ENCODE data around the gene ABCG1.

Gene ABCG1

GRCh38 chr21:42223826-42224575 lies 5.1 kb downstream of the ABCG1 start:
- H3K4me3 ChIP-seq (ENCODE audit: low read depth, low read length), result no peak overlapping the region
- TF ChIP-seq CTCF (IDR thresholded peaks at IDR 0.05; ENCODE audit: low read depth, low read length), result no peak

- H3K4me3 ChIP-seq (ENCODE audit: low read depth, low read length), result no peak overlapping the region
- no peak for TF ChIP-seq CTCF (IDR thresholded peaks at IDR 0.05; ENCODE audit: low read depth, low read length)
These were observed 6.1 kb downstream of the ABCG1 start for GRCh38 chr21:42225042-42225441.

GRCh38 chr21:42225571-42226155 lies 6.7 kb downstream of the ABCG1 start:
- no peak overlapping the region for H3K4me3 ChIP-seq (ENCODE audit: low read depth, low read length)
- TF ChIP-seq CTCF (IDR thresholded peaks at IDR 0.05; ENCODE audit: low read depth, low read length), result no peak

GRCh38 chr21:42226626-42227025 lies 7.7 kb downstream of the ABCG1 start:
- no peak for TF ChIP-seq CTCF (IDR thresholded peaks at IDR 0.05; ENCODE audit: low read depth, low read length)
- H3K4me3 ChIP-seq (ENCODE audit: low read depth, low read length), result no peak overlapping the region

- no peak overlapping the region for H3K4me3 ChIP-seq (ENCODE audit: low read depth, low read length)
- no peak for TF ChIP-seq CTCF (IDR thresholded peaks at IDR 0.05; ENCODE audit: low read depth, low read length)
These were observed 9.2 kb downstream of the ABCG1 start for GRCh38 chr21:42227909-42228708.

DNA sequence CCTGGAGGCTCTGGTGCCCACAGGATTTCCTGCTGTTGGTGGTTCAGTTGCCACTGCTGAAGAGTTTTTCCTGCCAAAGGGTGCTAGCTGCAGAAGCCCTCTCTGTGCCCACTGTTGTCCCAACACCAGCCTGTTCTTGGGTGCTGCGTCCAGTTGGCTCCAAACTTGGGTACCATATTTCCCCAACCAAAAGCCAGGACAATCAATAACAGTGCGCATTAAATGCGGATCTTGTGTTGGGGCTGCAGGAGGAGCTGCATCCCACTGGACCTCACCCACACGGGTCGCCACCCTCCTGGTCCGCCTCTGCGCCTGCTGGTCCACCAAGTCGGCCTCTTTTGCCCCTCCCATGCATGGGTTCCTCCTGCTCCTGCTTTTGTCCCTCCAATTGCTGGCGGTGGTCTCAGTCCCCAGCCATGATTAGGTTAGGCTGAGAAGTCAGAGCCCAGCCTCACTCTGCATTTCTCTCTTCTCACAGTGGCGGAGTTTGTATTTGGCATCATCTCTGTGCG lies 9.8 kb downstream of the ABCG1 start:
- no peak for TF ChIP-seq CTCF (IDR thresholded peaks at IDR 0.05; ENCODE audit: low read depth, low read length)
- no peak overlapping the region for H3K4me3 ChIP-seq (ENCODE audit: low read depth, low read length)
